ENCODE measurements around the gene CDH26.

CDH26 gene

DNA sequence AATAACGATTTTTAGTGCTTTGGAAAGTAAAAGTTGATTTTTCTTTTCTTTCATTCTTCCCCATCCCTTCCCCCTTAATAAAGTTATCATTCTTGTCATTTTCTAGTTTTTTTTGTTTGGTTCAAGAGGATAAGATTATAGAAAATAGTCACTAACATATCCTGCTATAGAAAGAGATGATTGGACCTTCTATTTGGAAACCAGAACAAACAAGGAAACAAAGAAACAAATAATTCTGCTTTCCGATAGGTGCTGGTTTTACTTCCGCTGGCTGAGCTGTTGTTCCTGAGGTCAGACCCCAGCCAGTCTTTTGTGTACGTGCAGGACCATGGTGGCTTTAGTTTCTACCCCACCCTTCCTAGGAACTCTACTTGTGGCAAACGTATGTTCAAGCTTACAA, at the start of gene CDH26:
CDH26 (plus strand) TSS at position 301 of the 400 bp plus-strand sequence. CDS start 304 bp downstream, outside the sequence.
- Histone ChIP-seq H4K20me1 (no peaks in the 10 kb centered on the region), H3K9ac (no peak within 1 kb of the TSS), H3K9me3 (no peaks in the 10 kb centered on the region), H3K4me3 (no peak within 1 kb of the TSS), H3K36me3 (no peaks in the 10 kb centered on the region), H3K4me2 (no peak within 1 kb of the TSS), H3K27ac (no peak within 1 kb of the TSS), H3K4me1 (no peaks in the 10 kb centered on the region), H3K27me3 (no peaks in the 10 kb centered on the region)
- no peak for TF ChIP-seq Cebpa-rat (IDR thresholded peaks at IDR 0.05)

DNA sequence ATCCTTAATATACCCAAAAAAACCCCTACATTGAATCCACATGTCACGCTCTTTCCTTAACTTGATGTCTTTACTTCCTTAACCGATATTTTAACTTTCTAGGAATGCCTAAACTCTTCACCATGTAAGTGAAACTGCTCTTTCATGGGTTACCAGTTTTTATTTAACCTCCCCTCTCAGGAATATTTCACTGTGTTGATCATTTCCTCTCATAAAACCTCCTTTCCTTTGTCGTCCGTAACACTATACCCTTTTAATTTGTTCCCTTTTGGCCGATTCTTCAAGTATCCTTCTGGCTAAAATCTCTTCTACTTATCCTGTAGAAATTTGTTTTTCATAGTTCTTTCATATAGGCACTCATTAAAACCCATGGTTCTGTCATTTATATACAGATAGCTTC, 49.4 kb upstream of the CDH26 start:
- H3K4me3 ChIP-seq, result no peak overlapping the region
- no peak overlapping the region for H3K4me2 ChIP-seq
- H4K20me1 ChIP-seq, result no peaks in the 10 kb centered on the region
- no peaks in the 10 kb centered on the region for H3K27me3 ChIP-seq
- H3K27ac ChIP-seq, result no peak overlapping the region
- TF ChIP-seq Cebpa-rat (IDR thresholded peaks at IDR 0.05), result no peak
- H3K9ac ChIP-seq, result no peak overlapping the region
- 0 out of 2 replicates have a peak, but pooled peaks cover 4% of the 10 kb centered on the region for H3K4me1 ChIP-seq
- H3K36me3 ChIP-seq, result peaks cover 10% of the 10 kb centered on the region; the same call in 1 of the 2 replicates
- H3K9me3 ChIP-seq, result no peaks in the 10 kb centered on the region

DNA sequence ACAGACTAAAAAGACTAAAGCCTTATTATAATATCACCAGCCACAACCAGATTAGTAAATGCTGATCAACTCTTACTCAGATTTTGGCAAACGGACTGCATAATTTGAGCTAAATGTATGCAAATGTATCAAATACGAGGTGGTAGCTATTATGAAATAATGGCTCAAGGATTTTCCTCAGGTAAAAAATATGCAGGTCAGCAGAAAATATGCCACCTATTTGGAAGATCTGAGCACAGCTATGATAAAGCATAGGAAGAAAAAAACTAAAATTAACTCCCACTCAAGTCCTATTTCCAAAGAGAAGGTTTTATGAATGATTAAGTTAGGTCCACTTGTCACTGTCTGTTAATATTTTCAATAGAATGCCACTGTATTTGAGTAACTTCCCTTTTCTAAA, 47.2 kb upstream of the CDH26 start:
- Histone ChIP-seq H3K9me3 (no peaks in the 10 kb centered on the region), H3K4me3 (no peak overlapping the region), H3K9ac (no peak overlapping the region), H3K4me2 (no peak overlapping the region), H3K4me1 (0 out of 2 replicates have a peak, but pooled peaks cover 4% of the 10 kb centered on the region), H3K27me3 (no peaks in the 10 kb centered on the region), H3K27ac (no peak overlapping the region), H4K20me1 (no peaks in the 10 kb centered on the region), H3K36me3 (no peaks in the 10 kb centered on the region)
- TF ChIP-seq Cebpa-rat (IDR thresholded peaks at IDR 0.05), result no peak

DNA sequence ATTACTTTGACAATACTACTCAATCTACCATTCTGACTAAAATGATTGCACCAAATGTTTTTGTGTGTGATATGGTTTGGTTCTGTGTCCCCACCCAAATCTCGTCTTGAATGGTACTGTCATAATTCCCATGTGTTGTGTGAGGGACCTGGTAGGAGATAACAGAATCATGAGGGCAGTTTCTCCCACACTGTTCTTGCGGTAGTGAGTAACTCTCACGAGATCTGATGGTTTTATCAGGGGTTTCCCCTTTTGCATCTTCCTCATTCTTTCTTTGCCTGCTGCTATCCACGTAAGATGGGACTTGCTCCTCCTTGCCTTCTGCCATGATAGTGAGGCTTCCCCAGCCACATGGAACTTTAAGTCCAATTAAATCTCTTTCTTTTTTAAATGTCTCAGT, 45.6 kb upstream of the CDH26 start:
- no peaks in the 10 kb centered on the region for H3K36me3 ChIP-seq
- no peak overlapping the region for H3K9ac ChIP-seq
- H3K4me2 ChIP-seq, result no peak overlapping the region; the same call in 1 of the 2 replicates
- TF ChIP-seq Cebpa-rat (IDR thresholded peaks at IDR 0.05), result no peak
- no peak overlapping the region for H3K27ac ChIP-seq
- 0 out of 2 replicates have a peak, but pooled peaks cover 4% of the 10 kb centered on the region for H3K4me1 ChIP-seq
- H3K4me3 ChIP-seq, result no peak overlapping the region
- no peaks in the 10 kb centered on the region for H3K27me3 ChIP-seq
- no peaks in the 10 kb centered on the region for H3K9me3 ChIP-seq
- no peaks in the 10 kb centered on the region for H4K20me1 ChIP-seq

DNA sequence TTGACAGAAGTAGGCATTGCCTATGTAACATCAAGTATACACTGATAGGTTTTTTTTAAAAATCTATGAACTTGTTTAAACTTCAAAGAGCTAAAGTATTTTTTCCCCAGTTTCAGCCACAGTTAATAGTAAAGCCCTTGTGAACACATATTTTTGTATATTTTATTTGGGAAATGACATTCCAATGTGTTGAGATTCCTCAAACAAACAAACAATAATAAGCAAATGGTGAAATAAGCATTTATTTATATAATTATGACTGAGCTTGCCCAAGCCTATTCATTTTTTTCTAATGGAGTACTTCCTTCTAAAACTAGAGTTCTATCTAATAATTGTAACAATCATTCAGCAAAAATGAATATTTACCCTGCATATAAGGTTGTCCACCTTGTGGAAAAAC, 37.3 kb upstream of the CDH26 start:
- H3K9ac ChIP-seq, result no peak overlapping the region
- no peak overlapping the region for H3K27ac ChIP-seq
- TF ChIP-seq Cebpa-rat (IDR thresholded peaks at IDR 0.05), result no peak
- no peak overlapping the region for H3K4me2 ChIP-seq
- no peaks in the 10 kb centered on the region for H3K9me3 ChIP-seq
- no peak overlapping the region for H3K4me3 ChIP-seq
- no peaks in the 10 kb centered on the region for H3K4me1 ChIP-seq
- H3K27me3 ChIP-seq, result no peaks in the 10 kb centered on the region
- no peaks in the 10 kb centered on the region for H3K36me3 ChIP-seq
- H4K20me1 ChIP-seq, result no peaks in the 10 kb centered on the region

DNA sequence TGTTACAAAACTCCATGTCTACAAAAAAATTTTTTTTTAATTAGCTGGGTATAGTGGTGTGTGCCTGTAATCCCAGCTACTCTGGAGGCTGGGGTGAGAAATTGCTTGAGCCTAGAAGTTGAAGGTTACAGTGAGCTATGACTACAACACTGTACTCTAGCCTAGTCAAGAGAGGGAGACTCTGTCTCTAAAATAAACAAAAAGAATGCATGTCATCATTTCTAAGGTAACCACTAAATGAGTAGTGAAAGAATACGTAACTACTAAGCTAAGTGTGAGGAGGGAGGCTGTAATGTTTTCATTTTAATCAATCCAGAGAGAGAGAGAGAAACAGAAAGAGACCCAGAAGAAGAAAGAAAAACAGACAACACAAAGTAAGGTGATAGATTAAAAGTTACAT, 34.7 kb upstream of the CDH26 start:
- Histone ChIP-seq H3K9me3 (no peaks in the 10 kb centered on the region), H3K27me3 (no peaks in the 10 kb centered on the region), H3K36me3 (no peaks in the 10 kb centered on the region), H3K9ac (no peak overlapping the region), H3K27ac (no peak overlapping the region), H3K4me3 (no peak overlapping the region), H3K4me2 (no peak overlapping the region), H4K20me1 (no peaks in the 10 kb centered on the region), H3K4me1 (no peaks in the 10 kb centered on the region)
- TF ChIP-seq Cebpa-rat (IDR thresholded peaks at IDR 0.05), result no peak

DNA sequence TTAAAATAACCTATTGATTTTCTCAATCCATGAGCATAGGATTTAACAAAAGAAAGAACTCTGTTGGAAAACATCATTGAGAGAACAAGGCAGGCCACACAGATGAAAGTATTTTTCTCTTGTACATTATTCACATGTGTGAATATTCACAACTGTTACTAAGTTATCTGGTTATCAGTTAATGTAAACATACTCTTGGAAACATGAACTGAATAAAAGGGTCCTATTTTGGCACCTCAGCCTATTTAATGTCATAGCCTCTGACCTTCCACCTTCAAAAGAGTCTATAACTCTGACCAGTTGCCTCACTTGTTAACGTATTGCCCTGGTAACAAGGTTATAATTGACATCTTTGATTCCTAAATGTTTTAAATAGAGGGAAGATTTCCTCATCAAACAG, 32.9 kb upstream of the CDH26 start:
- no peak for TF ChIP-seq Cebpa-rat (IDR thresholded peaks at IDR 0.05)
- H3K27ac ChIP-seq, result no peak overlapping the region
- no peak overlapping the region for H3K4me3 ChIP-seq
- no peaks in the 10 kb centered on the region for H3K9me3 ChIP-seq
- no peak overlapping the region for H3K9ac ChIP-seq
- no peaks in the 10 kb centered on the region for H4K20me1 ChIP-seq
- H3K36me3 ChIP-seq, result no peaks in the 10 kb centered on the region
- no peaks in the 10 kb centered on the region for H3K4me1 ChIP-seq
- no peaks in the 10 kb centered on the region for H3K27me3 ChIP-seq
- H3K4me2 ChIP-seq, result no peak overlapping the region

DNA sequence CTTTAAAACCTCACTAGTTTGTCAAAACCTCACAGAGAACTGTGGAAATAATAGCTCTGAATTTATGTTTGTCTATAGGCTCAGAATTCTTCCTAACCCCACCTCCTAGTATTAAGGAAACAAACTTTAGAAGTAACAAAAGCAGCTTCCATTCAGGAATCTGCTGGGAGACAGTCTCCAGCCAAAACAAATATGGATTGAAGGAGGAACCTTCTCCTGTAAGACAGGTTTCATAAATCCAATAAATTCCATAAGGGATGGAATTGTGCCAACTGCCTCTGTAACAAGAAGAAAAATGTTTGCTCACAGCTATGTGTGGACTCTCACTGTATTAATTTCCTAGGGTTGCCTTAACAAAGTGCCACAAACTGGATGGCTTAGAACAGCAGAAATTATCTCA, 32.3 kb upstream of the CDH26 start:
- no peaks in the 10 kb centered on the region for H3K4me1 ChIP-seq
- H3K9me3 ChIP-seq, result no peaks in the 10 kb centered on the region
- no peaks in the 10 kb centered on the region for H3K27me3 ChIP-seq
- no peaks in the 10 kb centered on the region for H4K20me1 ChIP-seq
- H3K4me3 ChIP-seq, result no peak overlapping the region
- no peak overlapping the region for H3K9ac ChIP-seq
- H3K36me3 ChIP-seq, result no peaks in the 10 kb centered on the region
- no peak for TF ChIP-seq Cebpa-rat (IDR thresholded peaks at IDR 0.05)
- H3K4me2 ChIP-seq, result no peak overlapping the region
- no peak overlapping the region for H3K27ac ChIP-seq

DNA sequence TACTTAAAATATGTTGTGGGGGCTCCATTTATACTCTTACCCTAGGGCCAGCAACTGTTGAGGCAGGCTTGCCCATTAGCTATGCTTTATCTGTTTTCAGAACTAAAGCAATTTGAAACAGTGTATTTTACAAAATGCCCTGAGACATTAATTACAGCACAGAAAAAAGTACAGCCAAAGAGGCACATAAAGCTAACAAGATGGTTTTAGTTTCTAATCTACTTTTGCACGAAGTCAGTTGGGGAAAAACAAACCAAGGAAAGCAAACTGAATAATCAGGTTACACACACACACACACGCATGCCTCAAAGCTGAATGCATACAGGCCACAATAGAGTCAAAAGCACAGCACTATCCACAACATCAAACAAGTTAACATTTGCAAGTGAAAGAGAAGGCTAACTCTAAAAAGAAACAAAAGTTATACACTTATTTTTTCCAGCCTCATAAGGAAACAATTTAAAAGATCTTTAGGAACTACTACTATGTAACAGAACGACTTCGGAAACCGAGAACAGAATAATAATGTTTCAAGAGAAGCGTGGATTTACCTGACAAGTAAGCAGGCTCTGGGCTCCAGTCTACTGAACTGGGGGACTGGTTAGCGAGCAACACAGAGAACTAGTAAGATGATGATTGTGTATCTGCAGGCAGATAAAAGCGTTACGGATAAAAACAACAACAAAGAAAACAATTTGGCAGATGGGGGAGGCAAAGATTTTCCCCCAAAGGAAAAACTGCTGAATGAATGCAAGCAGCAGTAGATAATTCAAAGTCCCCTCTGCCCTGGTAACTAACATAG, 26.5 kb upstream of the CDH26 start:
- peaks cover 15% of the 10 kb centered on the region; the same call in 1 of the 2 replicates for H3K36me3 ChIP-seq
- peaks cover 7% of the 10 kb centered on the region for H3K4me1 ChIP-seq
- H3K27me3 ChIP-seq, result 0 out of 2 replicates have a peak, but pooled peaks cover 3% of the 10 kb centered on the region
- H3K4me3 ChIP-seq, result no peak overlapping the region
- H3K4me2 ChIP-seq, result no peak overlapping the region
- TF ChIP-seq Cebpa-rat (IDR thresholded peaks at IDR 0.05), result no peak
- H3K9ac ChIP-seq, result no peak overlapping the region
- peaks cover 12% of the 10 kb centered on the region for H3K9me3 ChIP-seq
- peaks cover 17% of the 10 kb centered on the region for H4K20me1 ChIP-seq
- H3K27ac ChIP-seq, result no peak overlapping the region

DNA sequence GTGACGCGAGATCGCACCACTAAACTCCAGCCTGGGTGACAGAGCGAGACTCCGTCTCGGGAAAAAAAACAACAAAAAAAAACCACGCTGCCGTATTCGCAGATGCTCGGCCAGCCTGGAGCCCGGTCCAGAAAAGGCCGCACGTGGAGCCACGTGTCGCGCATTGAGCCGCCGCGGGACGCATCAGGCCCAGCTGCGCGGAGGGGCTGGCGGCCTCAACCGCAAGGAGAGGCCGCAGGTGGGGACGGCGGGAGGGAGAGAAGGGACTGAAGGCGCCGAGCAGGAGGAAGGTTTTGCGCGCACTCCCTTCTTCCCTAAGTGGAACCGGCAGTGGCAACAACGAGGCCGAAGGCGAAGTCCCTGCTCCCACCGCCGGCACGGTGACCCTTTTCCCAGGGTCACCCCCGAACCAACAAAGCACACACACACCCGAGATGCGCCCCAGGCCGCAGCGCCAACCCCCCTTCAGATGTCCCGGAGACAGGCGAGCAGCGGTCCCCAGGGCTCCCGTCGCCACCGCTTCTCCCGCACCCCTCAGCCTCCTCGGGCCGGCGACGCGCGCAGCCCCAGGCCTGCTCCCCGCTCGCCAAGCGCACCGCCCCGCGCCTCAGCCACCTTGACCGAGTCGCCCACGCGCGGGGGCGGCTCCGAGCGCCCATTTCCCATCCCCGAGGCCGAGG, 25.5 kb upstream of the CDH26 start:
- peaks cover 12% of the 10 kb centered on the region for H3K9me3 ChIP-seq
- H3K36me3 ChIP-seq, result peaks cover 15% of the 10 kb centered on the region; the same call in 1 of the 2 replicates
- 0 out of 2 replicates have a peak, but pooled peaks cover 3% of the 10 kb centered on the region for H3K27me3 ChIP-seq
- H3K4me2 ChIP-seq, result no peak overlapping the region
- no peak overlapping the region for H3K4me3 ChIP-seq
- H3K4me1 ChIP-seq, result peaks cover 17% of the 10 kb centered on the region
- H3K9ac ChIP-seq, result no peak overlapping the region
- H3K27ac ChIP-seq, result no peak overlapping the region
- no peak for TF ChIP-seq Cebpa-rat (IDR thresholded peaks at IDR 0.05)
- H4K20me1 ChIP-seq, result peaks cover 27% of the 10 kb centered on the region

Data from BLaER1 (cell line).